ENCODE data around the gene ASIC4. TPM values are rescaled to one million over a fixed set of nuclear protein-coding genes. Genes with fewer than 3 reads are reported as not detected.

Gene ASIC4
- total RNA-seq (2011; cell fraction: chromatin; rRNA removed; ENCODE audit: low replicate concordance), result 14.4 and 30.7 TPM in 2 replicates
- 21.7 and 26.1 TPM in 2 replicates for total RNA-seq (2011; cell fraction: nucleolus; rRNA removed)
- 15.1 and 18.3 TPM in 2 replicates for total RNA-seq (2011; cell fraction: nucleoplasm; rRNA removed)
- total RNA-seq (2014; rRNA removed), result 17.7 and 24.8 TPM in 2 replicates
- 2.3 and 3.8 TPM in 2 replicates for total RNA-seq (2014; rRNA removed; fragmentation: Illumina TruSeq; extraction: Trizol)
- total RNA-seq (2015; rRNA removed; fragmentation: Illumina TruSeq; extraction: Trizol), result 9.6 and 9.8 TPM in 2 replicates
- total RNA-seq (2021), result 13.5 and 14.7 TPM in 2 replicates
- 2.5 and 8.6 TPM in 2 replicates for polyA plus RNA-seq (2011; rRNA removed)
- 4.7 and 5.7 TPM in 2 replicates for polyA plus RNA-seq (2011; cell fraction: cytosol; rRNA removed)
- polyA plus RNA-seq (2011; cell fraction: nucleus; rRNA removed), result 48.9 and 62.7 TPM in 2 replicates
- polyA plus RNA-seq (2012), result 15.2 and 19.8 TPM in 2 replicates
- 4.8 and 5.0 TPM in 2 replicates for polyA plus RNA-seq (2014; fragmentation: Illumina TruSeq; extraction: Trizol)
- under 1 TPM; 0.07 to 0.08 TPM for polyA plus RNA-seq (2014; fragmentation: Nextera tagmentation; extraction: Ambion mirVana)
- 19.0 and 19.2 TPM in 2 replicates for polyA plus RNA-seq (2014; rRNA removed)
- 2.5 and 4.5 TPM in 2 replicates for polyA minus RNA-seq (2011; rRNA and poly(A)+ RNA removed)
- polyA minus RNA-seq (2011; cell fraction: cytosol; rRNA and poly(A)+ RNA removed), result 2.6 and 8.5 TPM in 2 replicates
- polyA minus RNA-seq (2011; cell fraction: nucleus; rRNA and poly(A)+ RNA removed), result 13.9 and 26.5 TPM in 2 replicates
- Bru-seq, nascent RNA, result percentile 53 among the genes with signal in this experiment
- BruChase-seq, experiment 1, labeled RNA remaining after a 2-hour chase, result percentile 51 among the genes with signal in this experiment
- percentile 57 among the genes with signal in this experiment for BruChase-seq, experiment 2, labeled RNA remaining after a 6-hour chase
- long read RNA-seq, experiment 1, partial matches to known transcripts, result 13 of 26 reads
- long read RNA-seq, experiment 1, other reads (novel, unspliced or antisense), result 12 of 26 reads
- long read RNA-seq, experiment 2, partial matches to known transcripts, result 1 of 14 reads
- long read RNA-seq, experiment 2, other reads (novel, unspliced or antisense), result 13 of 14 reads
- long read RNA-seq, experiment 3, partial matches to known transcripts, result 0 of 2 reads
- long read RNA-seq, experiment 3, other reads (novel, unspliced or antisense), result 1 of 2 reads

GRCh38 chr2:219514196-219514761 lies at the start of gene ASIC4:
TSS of gene ASIC4 (plus strand) at chr2:219514482. CDS start at chr2:219514725, 243 bp downstream.
- Histone ChIP-seq H3K9me1 (ENCODE audit: control insufficient read depth, insufficient read depth, low read length) (peaks cover 3% of the 10 kb centered on the region), H2AFZ (ENCODE audit: low read depth, low read length) (peak within 1 kb of the TSS; percentile 47), H3K27me3 (ENCODE audit: control insufficient read depth in 2 of 2, insufficient read depth in 2 of 2, low read length in 2 of 2) (no peaks in the 10 kb centered on the region), H3K4me2 (ENCODE audit: insufficient read depth, low read length) (peak within 1 kb of the TSS; percentile 78), H3K9me3 (replicated peaks; ENCODE audit: control insufficient read depth, insufficient read depth, low read depth, low read length) (no peaks in the 10 kb centered on the region), H3K4me1 (replicated peaks in 1 of 2; ENCODE audit: control insufficient read depth in 2 of 2, insufficient read depth in 2 of 2, low read length in 2 of 2) (peaks cover 68 to 91% of the 10 kb centered on the region in 2 experiments), H3K27ac (ENCODE audit: extremely low read depth, low read depth, low read length) (peak within 1 kb of the TSS; percentile 77), H3K79me2 (ENCODE audit: control insufficient read depth, insufficient read depth, low read length) (peaks cover 50% of the 10 kb centered on the region), H3K4me3 (peak within 1 kb of the TSS; percentile 38), H3K36me3 (ENCODE audit: control insufficient read depth, insufficient read depth, low read length) (peaks cover 7% of the 10 kb centered on the region; the same call in 2 of the 3 replicates), H3K9ac (ENCODE audit: insufficient read depth in 1 of 2, low read depth in 2 of 2, low read length in 2 of 2) (peak within 1 kb of the TSS; percentile 58 to 85), H4K20me1 (replicated peaks; ENCODE audit: control insufficient read depth, insufficient read depth, low read length) (no peaks in the 10 kb centered on the region)
- ATAC-seq (peak; percentile 72), FAIRE-seq (peak; percentile 94), DNase-seq (ENCODE audit: extremely low read depth in 1 of 4, low spot score in 3 of 4) (peak; percentile 76 to 94 (median 82))
- intact Hi-C loops (cut with micrococcal nuclease), result no loop called here
- whole genome bisulfite sequencing (ENCODE audit: insufficient coverage, low coverage, missing lambda C conversion rate), result 2% methylated on average over 13 of the region's 31 CpGs
- POLR2A ChIA-PET, result interaction anchor here (0.6 to 3.0 kb wide), 3 partner anchors 9 to 46 kb away, joined by 3 to 20 read pairs (median 4); partner anchors contain the start of gene GMPPA
- BruUV-seq (replicated peaks), result no TSS peak
- in situ Hi-C loops (cut with MboI), result no loop called here
- CTCF ChIA-PET (ENCODE audit: low intra/inter-chr PET ratio), result interaction anchor here (0.7 kb wide), 1 partner anchor 16 kb away, joined by 3 read pairs; no protein-coding TSS in a partner anchor
- TF ChIP-seq TAF15 (IDR thresholded peaks at IDR 0.05; ENCODE audit: low read depth, low read length), result no peak
- peak; percentile 49 to 81; a peak in 2 of 4 replicates for TF ChIP-seq SIN3A (IDR thresholded peaks at IDR 0.05; ENCODE audit: borderline replicate concordance in 2 of 2, control insufficient read depth in 1 of 2, low read depth in 2 of 2, low read length in 2 of 2)
- TF ChIP-seq ZNF584 (CRISPR knock-in tag; IDR thresholded peaks at IDR 0.05; ENCODE audit: low read depth), result no peak
- TF ChIP-seq MCM3 (IDR thresholded peaks at IDR 0.05), result no peak
- no peak for TF ChIP-seq SMARCA5 (IDR thresholded peaks at IDR 0.05)

Data from K562 (cell line).